ENCODE measurements around the gene ATG101. TPM values are rescaled to one million over a fixed set of nuclear protein-coding genes. Genes with fewer than 3 reads are reported as not detected.
A peak's percentile ranks its signal among the peaks of the same experiment; 100 is the strongest.

The ATG101 gene
- polyA plus RNA-seq, 1 donor (not counting 4 experiments of a cell fraction or from before 2014, with no cell fraction given): 62.7 TPM

DNA sequence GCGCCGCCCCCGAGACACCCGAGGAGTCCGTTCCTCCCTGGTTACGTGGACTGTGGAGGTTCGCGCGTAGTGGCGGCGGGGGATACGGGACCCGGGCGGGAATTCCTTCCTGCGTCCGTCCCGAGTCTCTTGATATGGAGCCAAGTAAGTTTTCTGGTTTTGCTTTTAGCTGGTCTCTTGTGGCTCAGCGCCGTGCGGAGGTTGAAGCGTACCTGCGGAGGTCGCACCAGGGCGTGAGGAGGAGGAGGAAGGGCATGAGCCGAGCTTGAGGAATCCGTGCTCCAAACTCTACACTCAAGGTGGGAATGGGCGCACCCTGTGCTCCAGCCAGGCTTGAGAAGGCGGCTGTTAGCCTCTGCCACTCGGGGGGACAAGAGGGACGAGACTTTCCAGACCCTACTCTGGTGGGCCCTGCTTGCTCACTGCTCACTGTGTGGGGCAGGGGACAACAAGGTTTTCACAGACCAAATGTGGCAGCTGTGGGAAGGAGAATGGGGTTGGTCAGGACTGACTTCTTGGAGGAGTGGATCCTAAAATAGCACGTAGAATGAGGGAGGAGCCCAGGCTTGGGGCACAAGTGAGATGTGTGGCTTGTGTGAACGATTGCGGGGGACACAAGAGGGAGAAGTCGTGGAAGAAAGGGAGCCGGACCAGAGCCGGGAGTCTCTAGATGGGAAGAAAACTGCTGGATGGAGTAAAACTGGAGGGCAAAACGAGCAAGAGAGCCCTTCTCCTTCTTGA, 577 bp downstream of the ATG101 start:
- dilution Hi-C loops (cut with MboI; ENCODE audit: extremely low pct_ligation_motif_present, low sequenced_read_pairs): no loop called here
- peaks cover 3% of the 10 kb centered on the region for H4K20me1 ChIP-seq (ENCODE audit: control insufficient read depth, extremely low read depth, insufficient read depth, low read length)

DNA sequence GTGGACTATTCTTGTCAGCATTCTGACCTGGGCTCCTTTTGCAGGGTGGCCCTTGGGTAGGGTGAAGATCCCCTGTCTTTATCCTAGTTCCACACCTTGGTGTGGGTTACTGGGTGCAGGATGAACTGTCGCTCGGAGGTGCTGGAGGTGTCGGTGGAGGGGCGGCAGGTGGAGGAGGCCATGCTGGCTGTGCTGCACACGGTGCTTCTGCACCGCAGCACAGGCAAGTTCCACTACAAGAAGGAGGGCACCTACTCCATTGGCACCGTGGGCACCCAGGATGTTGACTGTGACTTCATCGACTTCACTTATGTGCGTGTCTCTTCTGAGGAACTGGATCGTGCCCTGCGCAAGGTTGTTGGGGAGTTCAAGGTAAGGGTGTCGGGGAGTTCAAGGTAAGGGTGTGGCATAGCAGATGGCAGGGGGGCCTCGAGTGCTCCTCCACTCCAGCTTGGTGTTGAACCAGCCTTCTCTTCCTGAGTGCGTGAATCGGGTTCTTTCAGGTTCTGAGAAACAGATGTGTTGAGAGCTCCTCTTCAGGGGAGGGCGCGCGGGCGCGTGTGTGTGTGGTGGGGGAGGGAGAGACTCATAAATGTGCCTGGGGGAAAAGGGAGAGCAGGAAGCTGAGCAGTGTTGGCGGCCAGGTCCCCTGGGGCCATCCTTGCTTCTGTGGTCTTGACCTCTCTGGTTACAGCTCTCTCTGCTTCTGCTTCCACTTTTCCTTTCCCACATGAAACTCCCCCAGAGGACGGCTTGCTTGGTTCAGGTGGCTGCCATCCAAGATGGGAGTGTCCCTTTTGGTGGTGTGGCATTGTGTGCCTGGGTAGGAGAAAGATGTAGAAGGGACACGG, 4.0 kb downstream of the ATG101 start:
- Histone ChIP-seq H3K4me1 (ENCODE audit: control insufficient read depth, extremely low read depth, insufficient read depth, low read length) (peaks cover 15% of the 10 kb centered on the region), H3K36me3 (ENCODE audit: control insufficient read depth in 2 of 2, extremely low read depth in 1 of 2, insufficient read depth in 2 of 2, low read length in 2 of 2) (peaks cover 21 to 39% of the 10 kb centered on the region in 2 experiments), H3K9me1 (ENCODE audit: control insufficient read depth, extremely low read depth, insufficient read depth, low read length) (no peaks in the 10 kb centered on the region), H4K20me1 (ENCODE audit: control insufficient read depth, extremely low read depth, insufficient read depth, low read length) (peaks cover 7% of the 10 kb centered on the region), H3K4me3 (ENCODE audit: control insufficient read depth in 2 of 3, extremely low read depth in 1 of 3, insufficient read depth in 2 of 3, low read depth in 1 of 3, low read length in 3 of 3) (no peak overlapping the region), H3K27ac (ENCODE audit: control insufficient read depth, insufficient read depth, low read length) (no peak overlapping the region), H2AFZ (ENCODE audit: control insufficient read depth, low read length) (no peak overlapping the region), H3K27me3 (ENCODE audit: control insufficient read depth, extremely low read depth, insufficient read depth, low read length) (no peaks in the 10 kb centered on the region), H3K4me2 (ENCODE audit: control insufficient read depth, extremely low read depth, insufficient read depth, low read depth, low read length) (no peak overlapping the region), H3K9ac (ENCODE audit: control insufficient read depth, extremely low read depth, insufficient read depth, low read length) (no peak overlapping the region), H3K79me2 (ENCODE audit: control insufficient read depth, insufficient read depth, low read length) (peaks cover 66% of the 10 kb centered on the region), H3K9me3 (ENCODE audit: control insufficient read depth, low read depth, low read length) (no peaks in the 10 kb centered on the region)
- no peak for TF ChIP-seq EZH2 (IDR thresholded peaks at IDR 0.05; ENCODE audit: low read length)
- TF ChIP-seq, protein P1, sequence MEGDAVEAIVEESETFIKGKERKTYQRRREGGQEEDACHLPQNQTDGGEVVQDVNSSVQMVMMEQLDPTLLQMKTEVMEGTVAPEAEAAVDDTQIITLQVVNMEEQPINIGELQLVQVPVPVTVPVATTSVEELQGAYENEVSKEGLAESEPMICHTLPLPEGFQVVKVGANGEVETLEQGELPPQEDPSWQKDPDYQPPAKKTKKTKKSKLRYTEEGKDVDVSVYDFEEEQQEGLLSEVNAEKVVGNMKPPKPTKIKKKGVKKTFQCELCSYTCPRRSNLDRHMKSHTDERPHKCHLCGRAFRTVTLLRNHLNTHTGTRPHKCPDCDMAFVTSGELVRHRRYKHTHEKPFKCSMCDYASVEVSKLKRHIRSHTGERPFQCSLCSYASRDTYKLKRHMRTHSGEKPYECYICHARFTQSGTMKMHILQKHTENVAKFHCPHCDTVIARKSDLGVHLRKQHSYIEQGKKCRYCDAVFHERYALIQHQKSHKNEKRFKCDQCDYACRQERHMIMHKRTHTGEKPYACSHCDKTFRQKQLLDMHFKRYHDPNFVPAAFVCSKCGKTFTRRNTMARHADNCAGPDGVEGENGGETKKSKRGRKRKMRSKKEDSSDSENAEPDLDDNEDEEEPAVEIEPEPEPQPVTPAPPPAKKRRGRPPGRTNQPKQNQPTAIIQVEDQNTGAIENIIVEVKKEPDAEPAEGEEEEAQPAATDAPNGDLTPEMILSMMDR (optimal IDR thresholded peaks at IDR 0.05 in 1 of 3, IDR thresholded peaks at IDR 0.05 in 1 of 3, conservative IDR thresholded peaks at IDR 0.05 in 1 of 3; ENCODE audit: extremely low read depth in 1 of 3, insufficient read depth in 2 of 3, low read length in 3 of 3): no peak
- DNase-seq (ENCODE audit: low read depth, low spot score): no peak
- FAIRE-seq: no peak
- dilution Hi-C loops (cut with MboI; ENCODE audit: extremely low pct_ligation_motif_present, low sequenced_read_pairs): no loop called here

More for the DNA sequence above, 577 bp downstream of the ATG101 start:
- Histone ChIP-seq H3K4me1 (ENCODE audit: control insufficient read depth, extremely low read depth, insufficient read depth, low read length) (peaks cover 15% of the 10 kb centered on the region), H3K27ac (ENCODE audit: control insufficient read depth, insufficient read depth, low read length) (peak overlapping the region; percentile 95), H3K9me3 (ENCODE audit: control insufficient read depth, low read depth, low read length) (no peaks in the 10 kb centered on the region), H3K36me3 (ENCODE audit: control insufficient read depth in 2 of 2, extremely low read depth in 1 of 2, insufficient read depth in 2 of 2, low read length in 2 of 2) (peaks cover 7 to 26% of the 10 kb centered on the region in 2 experiments), H3K9me1 (ENCODE audit: control insufficient read depth, extremely low read depth, insufficient read depth, low read length) (no peaks in the 10 kb centered on the region), H3K4me2 (ENCODE audit: control insufficient read depth, extremely low read depth, insufficient read depth, low read depth, low read length) (peak overlapping the region; percentile 70), H3K27me3 (ENCODE audit: control insufficient read depth, extremely low read depth, insufficient read depth, low read length) (peaks cover 3% of the 10 kb centered on the region), H2AFZ (ENCODE audit: control insufficient read depth, low read length) (peak overlapping the region; percentile 91), H3K9ac (ENCODE audit: control insufficient read depth, extremely low read depth, insufficient read depth, low read length) (peak overlapping the region; percentile 93), H3K4me3 (ENCODE audit: control insufficient read depth in 2 of 3, extremely low read depth in 1 of 3, insufficient read depth in 2 of 3, low read depth in 1 of 3, low read length in 3 of 3) (peak overlapping the region; percentile 82 to 98 (median 98)), H3K79me2 (ENCODE audit: control insufficient read depth, insufficient read depth, low read length) (peaks cover 54% of the 10 kb centered on the region)
- no peak for DNase-seq (ENCODE audit: low read depth, low spot score)
- TF ChIP-seq, protein P1 (optimal IDR thresholded peaks at IDR 0.05 in 1 of 3, IDR thresholded peaks at IDR 0.05 in 1 of 3, conservative IDR thresholded peaks at IDR 0.05 in 1 of 3; ENCODE audit: extremely low read depth in 1 of 3, insufficient read depth in 2 of 3, low read length in 3 of 3): no peak
- TF ChIP-seq EZH2 (IDR thresholded peaks at IDR 0.05; ENCODE audit: low read length): no peak
- FAIRE-seq: no peak
